Thoracic aorta (tissue), 2 donors: Measurements from ENCODE around the gene HIC1. TPM values are rescaled to one million over a fixed set of nuclear protein-coding genes. Genes with fewer than 3 reads are reported as not detected.

Source experiments
- ATAC-seq: fragments of 150-250 bp; one replicate; pipeline ENCODE4 v1.8.0; 2017; ENCODE audit warnings: low read depth; ENCODE audit not compliant: insufficient number of reproducible peaks, low FRiP score
- DNase-seq: peaks from one replicate; pipeline ENCODE4 v3.0.0-alpha.2; 2020; ENCODE audit warnings: low spot score
- H3K27ac ChIP-seq, 2 donors: fragments of 200-600 bp; sonication (generic); 1 replicate in 1 of 2; 2 replicates in 1 of 2; pipeline ENCODE4 v1.5.1; 2016; ENCODE audit warnings: mild to moderate bottlenecking in 2 of 2, moderate library complexity in 2 of 2
- H3K27me3 ChIP-seq: fragments of 200-600 bp; sonication (generic); replicated peaks from 2 replicates; pipeline ENCODE4 v1.6.0; 2016; ENCODE audit warnings: mild to moderate bottlenecking; ENCODE audit not compliant: insufficient read depth
- H3K36me3 ChIP-seq: fragments of 200-600 bp; sonication (generic); one replicate; pipeline ENCODE4 v1.5.1; 2016
- H3K4me1 ChIP-seq, 2 donors: fragments of 200-600 bp; sonication (generic); 1 replicate in 1 of 2; 2 replicates in 1 of 2; pipeline versions ENCODE4 v1.5.1 to v1.6.0; 2016; ENCODE audit warnings: low read depth in 2 of 2, mild to moderate bottlenecking in 1 of 2; ENCODE audit not compliant: control insufficient read depth in 1 of 2
- H3K4me3 ChIP-seq: fragments of 200-600 bp; sonication (generic); 2 replicates; pipeline ENCODE4 v1.5.1; 2016; ENCODE audit warnings: mild to moderate bottlenecking
- H3K9me3 ChIP-seq: fragments of 200-600 bp; sonication (generic); 2 replicates; pipeline ENCODE4 v1.5.1; 2016
- total RNA-seq, 2 donors: library from RNA; depleted of rRNA; stranded (reverse); fragments of >200 nt; gene quantifications; one replicate each; pipeline versions ENCODE4 v1.1.0 to v1.2.3, GENCODE V29; 2016
- TF ChIP-seq, protein P1 (sequence below): fragments of 200-600 bp; sonication (generic); IDR thresholded peaks from one replicate; pipeline ENCODE4 v1.5.1; 2019; ENCODE audit warnings: antibody characterized with exemption

HIC1 gene
- total RNA-seq, 2 donors from 2014 or later: 38.3 to 53.9 TPM

DNA sequence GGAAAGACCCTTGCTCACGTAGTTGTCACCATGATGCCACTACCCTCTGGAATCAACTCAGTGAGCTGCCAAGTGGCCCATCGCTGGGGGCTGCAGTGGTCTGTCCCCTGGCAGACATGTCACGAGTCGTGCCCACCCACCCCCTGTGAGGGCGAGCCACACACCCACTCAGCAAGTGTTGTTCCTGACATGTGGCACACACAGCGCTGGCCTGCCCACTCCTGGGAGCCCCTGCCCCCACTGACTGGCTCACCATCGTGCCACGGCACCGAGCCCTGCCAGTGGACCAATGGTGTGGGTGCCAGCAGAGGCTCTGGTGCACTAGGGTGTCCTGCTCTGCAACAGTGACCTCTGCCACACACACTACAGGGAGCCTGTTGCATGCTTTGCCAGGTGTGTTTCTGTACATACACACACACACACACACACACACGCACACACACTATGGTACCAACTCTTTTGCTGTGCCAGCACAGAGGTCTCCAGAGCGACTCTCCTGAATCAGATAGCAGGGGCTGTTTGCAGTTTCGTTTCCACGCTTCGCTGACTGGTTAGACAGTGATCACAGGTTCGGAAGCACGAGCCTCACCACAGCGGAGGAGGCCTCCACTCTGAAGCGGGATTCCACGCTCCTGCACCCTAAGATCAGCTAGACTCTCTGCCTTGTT is 37.5 kb upstream of the HIC1 start:
- peaks cover 23 to 35% of the 10 kb centered on the region in 2 donors for H3K4me1 ChIP-seq
- H3K27me3 ChIP-seq: no peaks in the 10 kb centered on the region
- no peak overlapping the region for H3K27ac ChIP-seq
- H3K9me3 ChIP-seq: no peaks in the 10 kb centered on the region
- H3K36me3 ChIP-seq: no peaks in the 10 kb centered on the region
- H3K4me3 ChIP-seq: no peak overlapping the region
- DNase-seq: no peak
- TF ChIP-seq, protein P1, sequence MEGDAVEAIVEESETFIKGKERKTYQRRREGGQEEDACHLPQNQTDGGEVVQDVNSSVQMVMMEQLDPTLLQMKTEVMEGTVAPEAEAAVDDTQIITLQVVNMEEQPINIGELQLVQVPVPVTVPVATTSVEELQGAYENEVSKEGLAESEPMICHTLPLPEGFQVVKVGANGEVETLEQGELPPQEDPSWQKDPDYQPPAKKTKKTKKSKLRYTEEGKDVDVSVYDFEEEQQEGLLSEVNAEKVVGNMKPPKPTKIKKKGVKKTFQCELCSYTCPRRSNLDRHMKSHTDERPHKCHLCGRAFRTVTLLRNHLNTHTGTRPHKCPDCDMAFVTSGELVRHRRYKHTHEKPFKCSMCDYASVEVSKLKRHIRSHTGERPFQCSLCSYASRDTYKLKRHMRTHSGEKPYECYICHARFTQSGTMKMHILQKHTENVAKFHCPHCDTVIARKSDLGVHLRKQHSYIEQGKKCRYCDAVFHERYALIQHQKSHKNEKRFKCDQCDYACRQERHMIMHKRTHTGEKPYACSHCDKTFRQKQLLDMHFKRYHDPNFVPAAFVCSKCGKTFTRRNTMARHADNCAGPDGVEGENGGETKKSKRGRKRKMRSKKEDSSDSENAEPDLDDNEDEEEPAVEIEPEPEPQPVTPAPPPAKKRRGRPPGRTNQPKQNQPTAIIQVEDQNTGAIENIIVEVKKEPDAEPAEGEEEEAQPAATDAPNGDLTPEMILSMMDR: no peak
- no peak for ATAC-seq

DNA sequence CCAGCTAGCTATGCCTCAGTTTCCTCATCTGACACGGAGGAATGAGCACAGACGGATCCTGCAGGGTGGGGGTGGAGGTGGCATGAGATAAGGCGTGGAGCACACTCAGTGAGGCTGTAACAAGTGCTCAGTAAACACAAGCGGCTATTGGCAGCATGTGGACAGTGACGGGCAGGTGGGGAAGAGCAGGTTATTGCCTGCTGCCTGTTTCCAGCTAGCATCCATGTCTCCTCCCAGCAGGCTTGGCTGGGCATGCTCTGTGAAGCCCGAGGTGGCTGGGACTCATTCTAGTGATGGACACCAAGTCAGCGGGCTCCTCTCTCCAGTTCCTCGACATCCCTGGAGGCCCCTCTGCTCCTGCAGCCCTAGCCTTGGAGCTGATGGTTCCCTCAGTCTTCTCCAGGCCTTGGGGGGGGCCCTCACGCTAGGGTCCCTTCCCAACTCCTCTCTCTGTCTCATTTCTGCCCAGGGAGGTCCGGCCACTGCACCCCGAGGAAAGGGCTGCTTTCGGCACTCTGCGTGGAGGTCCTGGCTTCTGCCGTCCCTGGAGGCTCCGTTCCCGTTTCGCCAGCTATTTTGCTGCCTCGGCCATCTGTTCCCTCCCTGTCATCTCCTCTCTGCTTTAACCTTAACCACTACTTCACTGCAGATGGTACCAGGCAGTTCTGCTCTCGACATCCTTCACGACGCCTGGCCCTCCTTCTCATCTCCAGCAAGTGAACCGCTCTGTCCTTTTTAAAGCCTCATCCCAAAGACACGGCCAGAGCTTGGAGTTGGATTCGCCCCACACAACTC is 36.0 kb upstream of the HIC1 start:
- Histone ChIP-seq H3K9me3 (no peaks in the 10 kb centered on the region), H3K27ac (no peak overlapping the region), H3K36me3 (no peaks in the 10 kb centered on the region), H3K27me3 (no peaks in the 10 kb centered on the region), H3K4me3 (no peak overlapping the region), H3K4me1 (peaks cover 17 to 24% of the 10 kb centered on the region in 2 donors)
- no peak for DNase-seq
- TF ChIP-seq, protein P1: no peak
- ATAC-seq: no peak

DNA sequence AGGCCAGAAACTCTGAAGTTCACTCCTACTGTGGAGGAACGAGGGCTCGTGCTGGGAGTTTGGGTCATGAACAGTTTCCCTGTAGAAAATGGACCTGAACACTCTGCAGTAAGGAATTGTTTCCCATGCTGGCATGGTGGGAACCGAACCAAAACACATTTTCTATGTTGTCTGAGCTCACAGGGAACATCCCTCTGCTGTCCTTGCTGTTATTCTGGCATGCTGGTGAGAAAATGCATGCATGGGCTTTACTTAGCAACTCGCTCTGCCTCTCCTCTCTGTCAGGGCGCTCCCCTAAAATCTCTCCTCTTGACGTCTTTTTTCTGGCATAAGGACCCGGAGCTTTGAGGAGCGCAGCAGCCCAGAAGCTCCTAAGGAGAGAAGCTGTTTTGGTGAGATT is 35.2 kb upstream of the HIC1 start:
- H3K27ac ChIP-seq: no peak overlapping the region
- no peaks in the 10 kb centered on the region for H3K9me3 ChIP-seq
- no peaks in the 10 kb centered on the region for H3K36me3 ChIP-seq
- H3K27me3 ChIP-seq: no peaks in the 10 kb centered on the region
- TF ChIP-seq, protein P1: no peak
- no peak for ATAC-seq
- no peak overlapping the region for H3K4me3 ChIP-seq
- DNase-seq: no peak
- peaks cover 9 to 24% of the 10 kb centered on the region in 2 donors for H3K4me1 ChIP-seq

DNA sequence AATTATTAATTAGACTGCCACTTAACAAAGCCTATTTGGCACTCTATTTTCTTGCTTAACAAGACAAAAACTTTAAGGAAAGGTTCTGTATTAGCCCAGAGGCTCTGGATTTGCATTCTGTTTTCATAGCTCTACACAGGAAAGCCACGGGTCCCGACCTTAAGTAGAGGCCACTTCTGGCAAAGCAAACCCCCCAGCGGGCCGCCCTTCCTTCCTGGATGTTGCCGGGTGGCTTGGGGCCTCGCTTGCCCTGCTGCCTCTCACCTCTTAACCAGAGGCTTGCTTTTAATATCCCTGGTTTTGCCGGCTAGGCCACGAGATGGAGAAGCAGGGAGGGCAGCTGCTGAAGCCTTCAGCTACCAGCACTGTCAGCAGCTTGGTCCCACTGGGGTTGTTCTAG is 34.2 kb upstream of the HIC1 start:
- no peaks in the 10 kb centered on the region for H3K9me3 ChIP-seq
- TF ChIP-seq, protein P1: no peak
- H3K4me3 ChIP-seq: no peak overlapping the region
- ATAC-seq: no peak
- no peaks in the 10 kb centered on the region for H3K36me3 ChIP-seq
- no peak for DNase-seq
- H3K27me3 ChIP-seq: no peaks in the 10 kb centered on the region
- peaks cover 3 to 24% of the 10 kb centered on the region in 2 donors for H3K4me1 ChIP-seq
- no peak overlapping the region for H3K27ac ChIP-seq

DNA sequence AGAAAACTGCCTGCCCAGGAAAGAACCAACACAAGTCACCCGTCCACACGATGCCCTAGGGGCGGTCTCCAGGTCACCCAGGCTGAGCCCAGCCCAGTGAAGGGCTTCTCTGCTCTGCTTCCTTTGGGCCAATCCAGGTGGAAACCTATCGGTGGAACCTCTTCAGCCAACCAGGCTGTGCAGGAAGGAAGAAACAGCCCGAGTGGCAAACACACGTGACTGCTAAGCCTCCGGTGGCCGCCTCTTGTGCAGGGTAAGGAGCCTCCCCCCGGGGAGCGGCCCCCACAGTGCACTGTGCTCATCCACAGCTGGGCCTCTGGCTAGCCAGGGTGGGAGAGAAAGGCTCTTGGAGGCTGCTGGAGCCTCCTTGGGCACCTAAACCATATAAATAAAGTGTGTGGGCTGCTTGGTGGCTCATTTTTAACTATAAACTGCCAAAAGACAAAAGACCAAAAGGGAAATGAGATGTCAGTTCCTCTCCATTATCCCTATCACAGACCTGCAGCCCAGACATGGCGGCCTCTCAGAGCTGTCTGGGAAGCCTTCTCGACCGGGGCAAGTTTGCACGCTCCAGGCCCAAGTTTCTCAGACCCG is 32.2 kb upstream of the HIC1 start:
- Histone ChIP-seq H3K4me3 (no peak overlapping the region), H3K27ac (no peak overlapping the region), H3K27me3 (no peaks in the 10 kb centered on the region), H3K4me1 (peaks cover 3 to 35% of the 10 kb centered on the region in 2 donors), H3K9me3 (no peaks in the 10 kb centered on the region), H3K36me3 (no peaks in the 10 kb centered on the region)
- DNase-seq: no peak
- TF ChIP-seq, protein P1: no peak
- no peak for ATAC-seq
